Gastroesophageal sphincter (tissue), 4 donors: ENCODE results near the gene GLG1. TPM values are rescaled to one million over a fixed set of nuclear protein-coding genes. Genes with fewer than 3 reads are reported as not detected.

ENCODE experiments used
- ATAC-seq: fragments of 150-250 bp; one replicate; pipeline ENCODE4 v1.9.1; 2016; ENCODE audit warnings: mild to moderate bottlenecking, moderate library complexity
- H3K27ac ChIP-seq, 4 donors: fragments of 200-600 bp; sonication (generic) in 3 of 4; 1 replicate in 3 of 4; 2 replicates in 1 of 4; pipeline ENCODE4 v1.5.1; 2016 to 2019
- H3K27me3 ChIP-seq: fragments of 200-600 bp; sonication (generic); one replicate; pipeline ENCODE4 v1.5.1; 2019
- H3K36me3 ChIP-seq, 2 donors: fragments of 200-600 bp; sonication (generic); one replicate each; pipeline ENCODE4 v1.5.1; 2019; ENCODE audit warnings: control low read depth in 1 of 2
- H3K4me1 ChIP-seq, 3 donors: fragments of 200-600 bp; sonication (generic); 1 replicate in 2 of 3; 2 replicates in 1 of 3; pipeline ENCODE4 v1.5.1; 2016 to 2019; ENCODE audit warnings: control low read depth in 2 of 3
- H3K4me3 ChIP-seq, 2 donors: fragments of 200-600 bp; sonication (generic); one replicate each; pipeline ENCODE4 v1.5.1; 2019; ENCODE audit warnings: mild to moderate bottlenecking in 1 of 2, moderate library complexity in 1 of 2
- H3K9me3 ChIP-seq, 3 donors: fragments of 200-600 bp; sonication (generic); one replicate each; pipeline ENCODE4 v1.5.1; 2017 to 2019; ENCODE audit warnings: control low read depth in 2 of 3
- EP300 ChIP-seq: sonication (generic); formaldehyde crosslinking; IDR thresholded peaks from one replicate; pipeline ENCODE4 v1.6.1; 2017; ENCODE audit warnings: antibody characterized with exemption, mild to moderate bottlenecking
- POLR2A ChIP-seq, 2 donors: fragments of 450-650 bp; IDR thresholded peaks; one replicate each; pipeline ENCODE4 v1.6.1; 2017; ENCODE audit warnings: antibody characterized with exemption in 2 of 2, mild to moderate bottlenecking in 2 of 2, moderate library complexity in 1 of 2
- POLR2AphosphoS5 ChIP-seq: sonication (generic); formaldehyde crosslinking; IDR thresholded peaks from one replicate; pipeline ENCODE4 v1.6.1; 2017; ENCODE audit warnings: antibody characterized with exemption
- WGBS, 2 donors: methylation state at CpG; one replicate each; pipeline ENCODE4 v1.1.5; 2018; ENCODE audit warnings: low coverage in 1 of 2; 5-methylcytosine and 5-hydroxymethylcytosine counted together
- total RNA-seq, 4 donors: library from RNA; depleted of rRNA; stranded (reverse); fragments of >200 nt; gene quantifications; one replicate each; pipeline ENCODE4 v1.1.0, GENCODE V29; 2016
- TF ChIP-seq, protein P1 (sequence below), 4 experiments: fragments of 200-600 bp in 2 of 4; fragments of 450-650 bp in 2 of 4; sonication (generic) in 1 of 4; IDR thresholded peaks; one replicate each; pipeline ENCODE4 v1.5.1; 2017 to 2019; ENCODE audit warnings: antibody characterized with exemption in 4 of 4, mild to moderate bottlenecking in 2 of 4, moderate library complexity in 2 of 4

The GLG1 gene
- total RNA-seq, 4 donors from 2014 or later, result 121 to 151 (median 139) TPM

DNA sequence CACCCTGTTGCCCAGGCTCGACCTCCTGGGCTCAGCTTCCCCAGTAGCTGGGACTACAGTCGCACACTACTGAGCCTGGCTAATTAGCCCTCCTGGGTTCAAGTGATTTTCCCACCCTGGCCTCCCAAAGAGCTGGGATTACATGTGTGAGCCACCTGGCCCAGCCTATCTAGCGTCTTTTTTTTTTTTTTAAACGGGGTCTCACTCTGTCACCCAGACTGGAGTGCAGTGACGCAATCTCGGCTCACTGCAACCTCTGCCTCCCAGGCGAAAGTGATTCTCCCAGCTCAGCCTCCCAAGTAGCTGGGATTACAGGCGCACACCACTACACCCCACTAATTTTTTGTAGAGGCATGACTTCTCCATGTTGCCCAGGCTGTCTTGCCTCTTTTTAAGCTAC is 33.3 kb downstream of the GLG1 start:
- ATAC-seq, result no peak
- 70 to 86% methylated on average over 5 to 7 of the region's 8 CpGs for WGBS, 2 donors
- no peaks in the 10 kb centered on the region for H3K9me3 ChIP-seq
- no peak overlapping the region for H3K4me3 ChIP-seq
- peaks cover 0 to 37% (median 5%) of the 10 kb centered on the region in 3 donors for H3K4me1 ChIP-seq
- H3K27ac ChIP-seq, result no peak overlapping the region
- H3K27me3 ChIP-seq, result no peaks in the 10 kb centered on the region
- TF ChIP-seq, protein P1, sequence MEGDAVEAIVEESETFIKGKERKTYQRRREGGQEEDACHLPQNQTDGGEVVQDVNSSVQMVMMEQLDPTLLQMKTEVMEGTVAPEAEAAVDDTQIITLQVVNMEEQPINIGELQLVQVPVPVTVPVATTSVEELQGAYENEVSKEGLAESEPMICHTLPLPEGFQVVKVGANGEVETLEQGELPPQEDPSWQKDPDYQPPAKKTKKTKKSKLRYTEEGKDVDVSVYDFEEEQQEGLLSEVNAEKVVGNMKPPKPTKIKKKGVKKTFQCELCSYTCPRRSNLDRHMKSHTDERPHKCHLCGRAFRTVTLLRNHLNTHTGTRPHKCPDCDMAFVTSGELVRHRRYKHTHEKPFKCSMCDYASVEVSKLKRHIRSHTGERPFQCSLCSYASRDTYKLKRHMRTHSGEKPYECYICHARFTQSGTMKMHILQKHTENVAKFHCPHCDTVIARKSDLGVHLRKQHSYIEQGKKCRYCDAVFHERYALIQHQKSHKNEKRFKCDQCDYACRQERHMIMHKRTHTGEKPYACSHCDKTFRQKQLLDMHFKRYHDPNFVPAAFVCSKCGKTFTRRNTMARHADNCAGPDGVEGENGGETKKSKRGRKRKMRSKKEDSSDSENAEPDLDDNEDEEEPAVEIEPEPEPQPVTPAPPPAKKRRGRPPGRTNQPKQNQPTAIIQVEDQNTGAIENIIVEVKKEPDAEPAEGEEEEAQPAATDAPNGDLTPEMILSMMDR (IDR thresholded peaks at IDR 0.05), result no peak
- TF ChIP-seq POLR2AphosphoS5 (no peak), POLR2A (IDR thresholded peaks at IDR 0.05) (no peak)
- H3K36me3 ChIP-seq, result no peaks in the 10 kb centered on the region

DNA sequence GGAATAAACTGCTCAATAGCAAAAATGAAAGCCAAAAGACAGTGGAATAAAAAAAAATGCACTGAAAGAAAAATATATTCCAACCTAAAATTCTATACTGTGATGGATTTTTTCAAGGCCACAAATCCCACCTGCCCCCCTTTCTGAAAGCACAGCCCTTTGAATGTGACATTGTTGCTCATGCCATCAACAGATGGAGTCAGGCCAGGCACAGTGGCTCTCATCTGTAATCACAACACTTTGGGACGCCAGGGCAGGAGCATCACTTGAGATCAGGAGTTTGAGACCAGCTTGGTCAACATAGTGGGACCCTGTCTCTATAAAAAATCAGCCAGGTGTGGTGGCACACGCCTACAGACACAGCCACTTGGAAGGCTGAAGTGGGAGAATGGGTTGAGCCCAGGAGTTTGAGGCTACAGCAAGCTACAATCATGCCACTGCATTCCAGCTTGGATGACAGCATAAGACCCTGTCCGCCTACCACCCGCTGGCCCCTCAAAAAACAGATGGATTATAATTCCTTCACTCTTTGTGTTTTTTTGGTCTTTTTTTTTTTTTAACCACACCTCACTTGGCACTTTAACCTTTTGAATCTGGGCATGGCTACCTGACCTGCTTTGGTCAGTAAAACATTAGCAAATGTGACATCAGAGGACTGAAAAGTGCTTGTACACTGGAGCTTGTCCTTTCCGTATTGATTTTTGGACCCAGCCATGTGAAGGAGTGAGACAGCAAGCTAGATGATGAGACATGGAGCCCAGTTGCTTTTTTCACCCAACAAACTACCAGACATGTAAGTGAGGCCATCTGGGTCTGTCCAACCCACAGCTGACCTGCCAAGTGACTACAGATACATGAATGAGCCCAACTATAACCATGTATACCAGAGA is 36.3 kb downstream of the GLG1 start:
- Histone ChIP-seq H3K9me3 (no peaks in the 10 kb centered on the region), H3K36me3 (no peaks in the 10 kb centered on the region), H3K4me3 (no peak overlapping the region), H3K27ac (no peak overlapping the region), H3K4me1 (peaks cover 0 to 48% (median 0%) of the 10 kb centered on the region in 3 donors), H3K27me3 (no peaks in the 10 kb centered on the region)
- TF ChIP-seq POLR2AphosphoS5 (no peak), POLR2A (IDR thresholded peaks at IDR 0.05) (no peak), EP300 (no peak)
- TF ChIP-seq, protein P1 (IDR thresholded peaks at IDR 0.05), result no peak
- 90 to 92% methylated on average over 2 to 3 of the region's 5 CpGs for WGBS, 2 donors
- ATAC-seq, result no peak

DNA sequence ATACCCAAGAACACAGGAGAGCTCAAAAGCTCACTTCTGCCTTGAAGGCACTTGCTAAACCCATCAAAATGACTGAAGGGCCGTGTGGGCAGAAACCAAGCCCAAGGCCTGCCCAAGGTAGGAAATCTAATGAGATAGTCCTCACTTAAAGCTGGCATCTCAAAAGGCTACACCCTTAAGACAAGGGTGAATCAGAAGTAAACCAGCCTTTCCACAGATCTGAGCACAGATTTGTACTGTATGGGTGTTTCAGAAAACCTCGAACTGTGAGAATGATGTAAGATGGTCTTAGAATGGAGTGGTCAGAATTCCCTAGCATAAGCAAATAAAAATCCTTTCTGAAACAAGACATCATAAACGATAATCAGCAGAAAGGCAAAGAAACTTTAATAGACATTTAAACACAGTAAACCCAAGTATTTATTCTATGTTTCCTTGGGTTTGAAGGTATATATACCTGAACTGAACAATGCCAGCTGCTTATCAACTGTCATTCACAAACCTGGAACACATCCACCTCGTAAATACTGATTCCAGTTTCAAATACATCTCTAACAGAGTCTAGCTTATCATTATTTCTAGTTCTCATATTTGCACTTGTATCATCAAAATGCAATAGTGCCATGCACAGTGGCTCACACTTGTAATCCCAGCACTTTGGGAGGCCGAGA is 37.8 kb downstream of the GLG1 start:
- H3K36me3 ChIP-seq, result no peaks in the 10 kb centered on the region
- H3K4me1 ChIP-seq, result peaks cover 0 to 47% (median 0%) of the 10 kb centered on the region in 3 donors
- no peaks in the 10 kb centered on the region for H3K9me3 ChIP-seq
- no peak overlapping the region for H3K27ac ChIP-seq
- WGBS, 2 donors, result 77 to 92% methylated on average over 3 to 4 of the region's 5 CpGs
- ATAC-seq, result no peak
- no peak for TF ChIP-seq POLR2AphosphoS5
- no peak for TF ChIP-seq EP300
- H3K4me3 ChIP-seq, result no peak overlapping the region
- no peaks in the 10 kb centered on the region for H3K27me3 ChIP-seq

DNA sequence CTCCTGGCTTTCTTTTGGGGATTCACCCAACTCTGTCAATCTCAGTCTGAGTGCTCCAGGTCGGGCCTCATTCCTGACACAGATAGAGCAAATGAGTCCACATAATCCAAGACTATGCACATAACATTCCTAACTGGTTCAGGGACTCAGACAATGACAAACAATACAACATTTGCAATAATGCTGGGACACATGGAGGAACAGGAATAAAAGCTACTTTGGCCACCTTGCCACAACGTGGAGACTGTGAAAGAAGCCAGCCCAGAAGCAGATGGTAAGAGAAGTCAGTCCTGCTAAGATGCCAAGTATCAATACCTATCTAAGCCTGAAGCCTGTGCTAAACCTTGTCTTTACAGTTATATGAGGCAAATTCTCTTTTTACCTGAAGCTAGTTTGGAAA is 39.0 kb downstream of the GLG1 start:
- TF ChIP-seq, protein P1 (IDR thresholded peaks at IDR 0.05), result no peak
- TF ChIP-seq EP300 (no peak), POLR2AphosphoS5 (no peak), POLR2A (IDR thresholded peaks at IDR 0.05) (no peak)
- Histone ChIP-seq H3K9me3 (no peaks in the 10 kb centered on the region), H3K36me3 (no peaks in the 10 kb centered on the region), H3K4me1 (peaks cover 0 to 53% (median 0%) of the 10 kb centered on the region in 3 donors), H3K27ac (no peak overlapping the region), H3K4me3 (no peak overlapping the region), H3K27me3 (no peaks in the 10 kb centered on the region)
- WGBS, 2 donors, result 92 to 100% methylated on average over 1 of the region's 2 CpGs
- no peak for ATAC-seq

GRCh38 chr16:74565378-74565777 is 41.5 kb downstream of the GLG1 start:
- Histone ChIP-seq H3K27ac (no peak overlapping the region), H3K9me3 (no peaks in the 10 kb centered on the region), H3K27me3 (no peaks in the 10 kb centered on the region), H3K4me3 (no peak overlapping the region), H3K4me1 (peaks cover 0 to 57% (median 4%) of the 10 kb centered on the region in 3 donors), H3K36me3 (no peaks in the 10 kb centered on the region)
- 84 to 98% methylated on average over 5 of the region's 5 CpGs for WGBS, 2 donors
- no peak for TF ChIP-seq POLR2AphosphoS5
- no peak for TF ChIP-seq POLR2A (IDR thresholded peaks at IDR 0.05)
- TF ChIP-seq, protein P1 (IDR thresholded peaks at IDR 0.05), result no peak
- TF ChIP-seq EP300, result no peak
- ATAC-seq, result no peak
